Memory B cell (primary cell): Measurements from ENCODE around the gene CORO2A.
"Not testable (repeated sequence)": the region's sequence is repeated elsewhere in the genome, so short reads cannot be mapped to it uniquely, and the experiment has no call there.

Source experiments
- ATAC-seq: fragments of 150-1000 bp; cut with Tn5 transposase; 2 replicates; pipeline ENCODE4 v1.10.0; 2021; ENCODE audit warnings: low read depth, mild to moderate bottlenecking, moderate library complexity
- DNase-seq, 2 donors: peaks; one replicate each; pipeline ENCODE4 v3.0.0; 2022; ENCODE audit warnings: low spot score in 2 of 2
- H3K27ac Mint-ChIP-seq: one replicate; pipeline ENCODE4 v1.8.0; 2022; ENCODE audit warnings: mild to moderate bottlenecking, moderate library complexity, mixed read lengths
- H3K27me3 Mint-ChIP-seq: one replicate; pipeline ENCODE4 v1.8.0; 2022; ENCODE audit warnings: mixed read lengths
- H3K36me3 Mint-ChIP-seq: one replicate; pipeline ENCODE4 v1.8.0; 2022; ENCODE audit warnings: mild to moderate bottlenecking, mixed read lengths
- H3K4me1 Mint-ChIP-seq: one replicate; pipeline ENCODE4 v1.8.0; 2022; ENCODE audit warnings: mixed read lengths
- H3K4me3 Mint-ChIP-seq: one replicate; pipeline ENCODE4 v1.8.0; 2022; ENCODE audit warnings: mild to moderate bottlenecking, moderate library complexity, mixed read lengths
- H3K9me3 Mint-ChIP-seq: one replicate; pipeline ENCODE4 v1.8.0; 2022; ENCODE audit warnings: mixed read lengths

The CORO2A gene

DNA sequence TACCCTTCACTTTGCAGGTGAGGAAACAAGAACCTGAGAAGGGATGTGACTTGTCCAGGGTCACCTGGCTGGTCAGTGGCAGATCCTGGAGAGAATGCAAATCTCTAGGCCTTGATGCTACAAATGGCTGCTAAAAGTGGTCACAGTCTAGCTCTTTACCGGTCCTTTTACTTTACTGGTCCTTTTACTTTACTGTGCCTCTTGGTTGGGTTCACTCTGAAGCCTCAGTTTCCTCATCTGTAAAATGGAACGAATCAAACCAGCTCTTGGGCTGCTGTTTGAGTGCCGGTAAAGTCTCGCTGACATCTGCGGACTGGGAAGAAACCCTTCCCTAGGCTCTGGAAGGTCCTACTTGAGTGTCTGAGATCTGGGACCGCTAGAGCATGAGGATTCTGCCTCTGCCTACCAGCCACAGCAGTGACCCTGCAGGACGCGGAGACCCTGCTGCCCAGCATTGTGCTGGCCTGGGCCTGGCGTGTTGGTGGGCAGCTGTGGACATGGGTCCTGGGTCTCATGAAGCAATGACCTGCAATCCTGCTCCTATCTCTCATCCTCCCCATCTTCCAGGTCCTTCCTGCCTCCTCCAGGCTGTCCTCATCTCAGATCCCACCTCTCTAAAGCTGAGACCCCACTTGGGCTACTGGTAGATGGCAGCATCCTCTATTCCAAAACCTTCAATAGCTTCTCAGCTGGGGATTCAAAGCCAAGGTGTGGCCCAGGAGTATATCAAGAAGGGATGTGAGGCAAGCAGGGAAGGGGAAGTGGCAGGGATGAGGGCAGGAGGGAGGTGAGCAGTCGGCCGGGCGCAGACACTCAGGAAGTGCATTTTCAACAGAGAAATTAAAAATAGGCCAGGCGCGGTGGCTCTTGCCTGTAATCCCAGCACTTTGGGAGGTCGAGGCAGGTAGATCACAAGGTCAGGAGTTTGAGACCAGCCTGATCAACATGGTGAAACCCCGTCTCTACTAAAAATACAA, 13.3 kb downstream of the CORO2A start:
- no peak for DNase-seq
- Mint-ChIP-seq H3K27ac (no peak overlapping the region), H3K4me3 (no peak overlapping the region), H3K9me3 (no peaks in the 10 kb centered on the region), H3K36me3 (no peaks in the 10 kb centered on the region), H3K4me1 (peaks cover 8% of the 10 kb centered on the region), H3K27me3 (no peaks in the 10 kb centered on the region)
- no peak for ATAC-seq

GRCh38 chr9:98176391-98177259, 15.8 kb downstream of the CORO2A start:
- no peaks in the 10 kb centered on the region for H3K9me3 Mint-ChIP-seq
- DNase-seq (no peak), ATAC-seq (no peak)
- H3K36me3 Mint-ChIP-seq: no peaks in the 10 kb centered on the region
- H3K27me3 Mint-ChIP-seq: no peaks in the 10 kb centered on the region
- peaks cover 4% of the 10 kb centered on the region for H3K4me1 Mint-ChIP-seq
- H3K4me3 Mint-ChIP-seq: no peak overlapping the region
- no peak overlapping the region for H3K27ac Mint-ChIP-seq

DNA sequence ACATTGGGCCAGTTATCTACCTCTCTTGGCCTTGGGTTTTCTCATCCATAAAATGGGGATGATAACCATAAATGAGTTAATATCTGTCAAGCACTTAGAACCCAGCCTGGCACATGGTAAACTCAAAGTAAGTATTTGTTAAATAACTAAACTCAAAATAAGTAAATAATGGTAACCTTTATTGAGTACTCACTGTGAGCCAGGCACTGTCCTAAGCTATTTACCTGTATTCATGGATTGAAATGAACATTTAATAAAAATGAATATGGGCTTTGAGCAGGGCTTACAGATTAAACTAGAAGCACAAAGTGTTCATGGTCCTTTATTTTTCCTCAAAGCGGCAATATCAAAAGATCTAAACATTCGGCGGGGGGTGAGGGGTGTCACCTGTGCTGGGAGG, 16.7 kb downstream of the CORO2A start:
- H3K4me1 Mint-ChIP-seq: peaks cover 3% of the 10 kb centered on the region

GRCh38 chr9:98175028-98175569, 17.3 kb downstream of the CORO2A start:
- Mint-ChIP-seq H3K27me3 (no peaks in the 10 kb centered on the region), H3K4me1 (peaks cover 3% of the 10 kb centered on the region), H3K4me3 (no peak overlapping the region), H3K9me3 (no peaks in the 10 kb centered on the region), H3K27ac (no peak overlapping the region), H3K36me3 (no peaks in the 10 kb centered on the region)
- no peak for ATAC-seq
- no peak for DNase-seq

More for the DNA sequence above, 16.7 kb downstream of the CORO2A start:
- no peaks in the 10 kb centered on the region for H3K9me3 Mint-ChIP-seq
- no peaks in the 10 kb centered on the region for H3K27me3 Mint-ChIP-seq
- ATAC-seq (no peak), DNase-seq (no peak)
- H3K36me3 Mint-ChIP-seq: no peaks in the 10 kb centered on the region
- H3K4me3 Mint-ChIP-seq: no peak overlapping the region
- H3K27ac Mint-ChIP-seq: no peak overlapping the region

DNA sequence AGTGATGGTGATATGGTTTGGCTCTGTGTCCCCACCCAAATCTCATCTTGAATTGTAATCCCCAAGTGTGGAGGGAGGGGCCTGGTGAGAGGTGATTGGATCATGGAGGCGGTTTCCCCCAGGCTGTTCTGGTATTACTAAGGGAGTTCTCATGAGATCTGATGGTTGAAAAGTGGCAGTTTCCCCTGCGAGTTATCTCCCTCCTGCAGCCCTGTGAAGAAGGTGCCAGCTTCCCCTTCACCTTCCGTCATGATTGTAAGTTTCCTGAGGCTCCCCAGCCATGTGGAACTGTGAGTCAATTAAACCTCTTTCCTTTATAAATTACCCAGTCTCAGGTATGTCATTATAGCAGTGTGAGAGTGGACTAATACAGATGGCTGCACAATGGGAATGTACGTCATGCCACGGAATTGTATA, 17.9 kb downstream of the CORO2A start:
- not testable (repeated sequence) for H3K27me3 Mint-ChIP-seq, H3K36me3 Mint-ChIP-seq, H3K27ac Mint-ChIP-seq, ATAC-seq, H3K4me3 Mint-ChIP-seq, H3K4me1 Mint-ChIP-seq, H3K9me3 Mint-ChIP-seq, DNase-seq

- H3K4me1 Mint-ChIP-seq: peaks cover 6% of the 10 kb centered on the region
- ATAC-seq: no peak
- H3K27ac Mint-ChIP-seq: no peak overlapping the region
- no peaks in the 10 kb centered on the region for H3K27me3 Mint-ChIP-seq
- no peaks in the 10 kb centered on the region for H3K36me3 Mint-ChIP-seq
- no peak overlapping the region for H3K4me3 Mint-ChIP-seq
- DNase-seq: no peak
- H3K9me3 Mint-ChIP-seq: no peaks in the 10 kb centered on the region
Measured at GRCh38 chr9:98173181-98173580, 19.3 kb downstream of the CORO2A start.

- Mint-ChIP-seq H3K27ac (peak overlapping the region; percentile 41), H3K27me3 (no peaks in the 10 kb centered on the region)
Measured at GRCh38 chr9:98172604-98173003, 19.8 kb downstream of the CORO2A start.

GRCh38 chr9:98171176-98171925, 21.1 kb downstream of the CORO2A start:
- DNase-seq (no peak), ATAC-seq (no peak)
- Mint-ChIP-seq H3K9me3 (no peaks in the 10 kb centered on the region), H3K4me1 (peaks cover 6% of the 10 kb centered on the region), H3K36me3 (no peaks in the 10 kb centered on the region), H3K4me3 (no peak overlapping the region), H3K27me3 (no peaks in the 10 kb centered on the region), H3K27ac (no peak overlapping the region)

More at GRCh38 chr9:98172604-98173003, 19.8 kb downstream of the CORO2A start:
- Mint-ChIP-seq H3K4me1 (peaks cover 6% of the 10 kb centered on the region), H3K9me3 (no peaks in the 10 kb centered on the region), H3K36me3 (no peaks in the 10 kb centered on the region), H3K4me3 (no peak overlapping the region)
- ATAC-seq: no peak
- no peak for DNase-seq

DNA sequence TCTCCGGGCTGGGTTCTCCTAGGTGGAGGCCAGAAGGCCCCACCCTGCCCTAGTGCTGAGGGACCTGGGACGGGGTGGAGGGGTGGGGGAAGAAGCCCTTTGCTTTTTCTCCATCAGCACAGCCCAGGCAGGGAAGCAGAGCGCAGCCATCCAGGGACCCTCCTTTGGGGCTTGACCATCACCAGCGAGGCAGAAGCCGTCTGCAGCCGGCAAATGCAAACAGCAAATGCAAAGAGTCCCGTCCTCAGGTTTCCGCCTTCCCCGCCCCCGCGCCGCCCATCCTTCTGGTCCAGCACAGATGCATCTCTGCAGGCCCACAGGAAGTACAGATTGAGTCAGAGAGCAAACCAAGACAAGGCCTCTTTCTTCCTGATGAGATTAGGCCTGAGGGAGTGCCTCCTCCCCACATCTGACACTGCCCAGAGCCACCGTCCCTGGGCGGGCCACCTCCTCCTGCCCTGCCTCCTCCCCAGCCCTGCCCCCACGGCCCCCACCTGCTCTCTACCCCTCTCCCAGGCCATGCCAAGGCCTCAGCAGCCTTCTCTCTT, 23.4 kb downstream of the CORO2A start:
- Mint-ChIP-seq H3K27me3 (no peaks in the 10 kb centered on the region), H3K36me3 (no peaks in the 10 kb centered on the region), H3K27ac (peak overlapping the region; percentile 88), H3K4me1 (peaks cover 6% of the 10 kb centered on the region), H3K4me3 (peak overlapping the region; percentile 56), H3K9me3 (no peaks in the 10 kb centered on the region)
- DNase-seq (no peak), ATAC-seq (peak; percentile 81)

GRCh38 chr9:98168153-98168780, 24.2 kb downstream of the CORO2A start:
- H3K4me1 Mint-ChIP-seq: peaks cover 8% of the 10 kb centered on the region
- H3K4me3 Mint-ChIP-seq: no peak overlapping the region
- H3K9me3 Mint-ChIP-seq: no peaks in the 10 kb centered on the region
- no peak overlapping the region for H3K27ac Mint-ChIP-seq
- DNase-seq (no peak), ATAC-seq (no peak)
- no peaks in the 10 kb centered on the region for H3K36me3 Mint-ChIP-seq
- H3K27me3 Mint-ChIP-seq: peaks cover 1% of the 10 kb centered on the region

DNA sequence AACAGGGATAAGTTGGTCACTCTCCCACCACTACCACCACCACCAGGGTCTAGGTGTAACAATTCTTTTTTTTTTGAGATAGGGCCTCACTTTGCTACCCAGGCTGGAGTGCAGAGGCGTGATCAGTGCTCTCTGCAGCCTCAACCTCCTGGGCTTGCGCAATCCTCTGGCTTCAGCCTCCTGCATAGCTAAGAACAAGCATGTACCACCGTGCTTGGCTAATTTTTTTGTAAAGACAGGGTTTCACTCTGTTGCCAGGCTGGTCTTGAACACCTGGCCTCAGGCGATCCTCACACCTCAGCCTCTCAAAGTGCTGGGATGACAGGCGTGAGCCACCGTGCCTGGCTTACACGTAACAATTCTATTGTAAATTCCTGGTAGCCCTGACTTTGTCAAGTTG, 27.5 kb downstream of the CORO2A start:
- H3K27me3 Mint-ChIP-seq: peaks cover 1% of the 10 kb centered on the region
- no peaks in the 10 kb centered on the region for H3K9me3 Mint-ChIP-seq
- DNase-seq (no peak), ATAC-seq (no peak)
- no peak overlapping the region for H3K27ac Mint-ChIP-seq
- H3K4me3 Mint-ChIP-seq: no peak overlapping the region
- H3K36me3 Mint-ChIP-seq: no peaks in the 10 kb centered on the region
- peaks cover 8% of the 10 kb centered on the region for H3K4me1 Mint-ChIP-seq

DNA sequence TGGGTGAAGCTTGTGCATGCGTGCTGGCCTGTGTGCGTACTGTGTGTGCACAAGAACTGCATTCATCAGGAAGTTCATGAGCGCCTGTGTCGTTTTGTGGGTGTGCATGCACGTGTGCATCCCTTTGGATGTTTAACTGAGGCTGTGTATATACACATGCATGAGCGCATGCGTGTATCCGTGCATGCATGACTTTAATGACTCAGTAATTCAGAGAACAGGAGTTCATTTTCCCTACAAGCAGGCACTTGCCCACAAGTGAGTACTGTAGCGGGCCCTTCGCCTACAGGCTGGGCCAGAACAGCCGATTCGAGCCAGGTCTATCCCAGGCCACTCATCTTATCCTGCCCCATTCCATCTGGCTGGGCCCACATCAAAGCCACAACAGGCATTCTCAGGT, 29.8 kb downstream of the CORO2A start:
- no peak for ATAC-seq
- Mint-ChIP-seq H3K27me3 (peaks cover 1% of the 10 kb centered on the region), H3K27ac (no peak overlapping the region), H3K36me3 (no peaks in the 10 kb centered on the region), H3K9me3 (no peaks in the 10 kb centered on the region), H3K4me1 (peaks cover 2% of the 10 kb centered on the region), H3K4me3 (no peak overlapping the region)
- no peak for DNase-seq

DNA sequence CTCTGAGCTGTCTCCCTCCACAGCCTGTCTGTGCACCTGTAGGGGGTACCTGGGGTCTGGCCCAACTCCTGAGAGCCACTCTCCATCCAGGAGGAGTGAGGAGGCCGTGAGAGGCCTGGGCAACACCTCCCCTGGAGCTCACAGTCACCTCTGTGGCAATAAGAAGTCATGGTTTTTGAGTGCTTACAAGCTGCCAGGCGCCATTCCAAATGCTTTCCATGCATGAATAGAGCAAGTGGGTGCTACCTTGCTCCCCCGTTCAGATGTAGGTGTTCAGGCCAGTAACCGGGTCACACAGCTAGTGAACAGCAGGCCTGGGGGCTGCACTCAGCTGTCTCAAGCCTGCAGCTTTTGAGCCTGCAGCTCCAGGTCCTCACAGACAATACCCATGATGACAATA, 30.6 kb downstream of the CORO2A start:
- no peak for DNase-seq
- ATAC-seq: no peak
- Mint-ChIP-seq H3K27me3 (peaks cover 1% of the 10 kb centered on the region), H3K36me3 (no peaks in the 10 kb centered on the region), H3K27ac (no peak overlapping the region), H3K9me3 (no peaks in the 10 kb centered on the region), H3K4me3 (no peak overlapping the region), H3K4me1 (peaks cover 2% of the 10 kb centered on the region)
